T-cell (primary cell): ENCODE measurements around the gene SFTA2. TPM values are rescaled to one million over a fixed set of nuclear protein-coding genes. Genes with fewer than 3 reads are reported as not detected.

ENCODE experiments used
- ATAC-seq, 4 experiments: fragments of 200-7000 bp in 3 of 4; fragments of 150-1000 bp in 1 of 4; cut with Tn5 transposase; replicated peaks in 1 of 4; 1 replicate in 3 of 4; 2 replicates in 1 of 4; pipeline ENCODE4 v1.10.0; 2021; ENCODE audit warnings: moderate library complexity in 3 of 4, mild to moderate bottlenecking in 2 of 4, moderate number of reproducible peaks in 1 of 4
- CTCF ChIA-PET, 2 donors: fragments of 300-600 bp; sonication (Branson Sonifier 250); formaldehyde crosslinking; loops; one replicate each; lab custom pipeline; 2022; ENCODE audit warnings: antibody characterized with exemption in 2 of 2; lab: Charles Lee
- POLR2A ChIA-PET, 2 donors: fragments of 300-600 bp; sonication (Branson Sonifier 250); formaldehyde crosslinking; loops; one replicate each; lab custom pipeline; 2022; ENCODE audit warnings: antibody characterized with exemption in 2 of 2; lab: Charles Lee
- DNase-seq, 35 experiments: peaks; one replicate each; pipeline versions ENCODE4 v3.0.0 to v3.0.0-alpha.2; 2013 to 2023
- H3K27ac ChIP-seq: one replicate; pipeline ENCODE4 v1.5.1; 2013; ENCODE audit warnings: low read length
- H3K27me3 ChIP-seq, 2 experiments: replicated peaks in 1 of 2; 1 replicate in 1 of 2; 2 replicates in 1 of 2; pipeline versions ENCODE4 v1.6.1 to v1.7.0; 2013; ENCODE audit warnings: low read length in 1 of 2, mixed read lengths in 1 of 2; ENCODE audit not compliant: control insufficient read depth in 2 of 2, insufficient read depth in 2 of 2; ENCODE audit errors: extremely low read depth in 1 of 2
- H3K36me3 ChIP-seq, 2 donors: 1 replicate in 1 of 2; 2 replicates in 1 of 2; pipeline versions ENCODE4 v1.6.1 to v1.7.0; 2013; ENCODE audit warnings: low read length in 1 of 2; ENCODE audit not compliant: control insufficient read depth in 2 of 2, insufficient read depth in 1 of 2; ENCODE audit errors: extremely low read depth in 1 of 2
- H3K4me1 ChIP-seq, 2 experiments: 1 replicate in 1 of 2; 2 replicates in 1 of 2; pipeline versions ENCODE4 v1.6.1 to v1.7.0; 2013; ENCODE audit warnings: low read length in 2 of 2, mixed read lengths in 1 of 2; ENCODE audit not compliant: insufficient read depth in 2 of 2, control insufficient read depth in 1 of 2; ENCODE audit errors: extremely low read depth in 1 of 2
- H3K4me3 ChIP-seq, 2 donors: 1 replicate in 1 of 2; 2 replicates in 1 of 2; pipeline versions ENCODE4 v1.5.1 to v1.7.0; 2013; ENCODE audit warnings: mild to moderate bottlenecking in 2 of 2, low read length in 1 of 2, moderate library complexity in 1 of 2; ENCODE audit not compliant: control insufficient read depth in 1 of 2; ENCODE audit errors: extremely low read depth in 1 of 2
- H3K9me3 ChIP-seq: 2 replicates; pipeline ENCODE4 v1.7.0; 2013
- H3K27ac Mint-ChIP-seq, 2 donors: one replicate each; pipeline ENCODE4 v1.8.0; 2020 to 2021; ENCODE audit warnings: mild to moderate bottlenecking in 2 of 2, mixed read lengths in 2 of 2
- H3K27me3 Mint-ChIP-seq, 2 donors: one replicate each; pipeline ENCODE4 v1.8.0; 2021 to 2022; ENCODE audit warnings: mixed read lengths in 2 of 2
- H3K36me3 Mint-ChIP-seq: one replicate; pipeline ENCODE4 v1.8.0; 2021; ENCODE audit warnings: mixed read lengths
- H3K4me1 Mint-ChIP-seq, 3 donors: one replicate each; pipeline ENCODE4 v1.8.0; 2020 to 2022; ENCODE audit warnings: mixed read lengths in 3 of 3, mild to moderate bottlenecking in 1 of 3
- H3K4me3 Mint-ChIP-seq, 3 donors: one replicate each; pipeline ENCODE4 v1.8.0; 2020 to 2022; ENCODE audit warnings: mild to moderate bottlenecking in 3 of 3, mixed read lengths in 3 of 3, moderate library complexity in 3 of 3
- H3K9me3 Mint-ChIP-seq, 3 donors: one replicate each; pipeline ENCODE4 v1.8.0; 2020 to 2022; ENCODE audit warnings: mixed read lengths in 3 of 3
- WGBS: methylation state at CpG from one replicate; pipeline ENCODE4 v1.1.5; 2013; ENCODE audit warnings: missing lambda C conversion rate; ENCODE audit not compliant: insufficient coverage; 5-methylcytosine and 5-hydroxymethylcytosine counted together
- total RNA-seq, 35 experiments: library from RNA in 6 of 35; stranded (reverse) in 6 of 35; fragments of 120-200 nt in 1 of 35; gene quantifications; one replicate each; pipeline versions ENCODE4 v1.2.1 to v1.2.4 and lab custom pipeline; 2013 to 2026

SFTA2 gene
- total RNA-seq, 5 donors from 2014 or later (not counting 1 experiment from before 2014, with no cell fraction given), result 0.51 to 0.67 TPM; not detected in 3

DNA sequence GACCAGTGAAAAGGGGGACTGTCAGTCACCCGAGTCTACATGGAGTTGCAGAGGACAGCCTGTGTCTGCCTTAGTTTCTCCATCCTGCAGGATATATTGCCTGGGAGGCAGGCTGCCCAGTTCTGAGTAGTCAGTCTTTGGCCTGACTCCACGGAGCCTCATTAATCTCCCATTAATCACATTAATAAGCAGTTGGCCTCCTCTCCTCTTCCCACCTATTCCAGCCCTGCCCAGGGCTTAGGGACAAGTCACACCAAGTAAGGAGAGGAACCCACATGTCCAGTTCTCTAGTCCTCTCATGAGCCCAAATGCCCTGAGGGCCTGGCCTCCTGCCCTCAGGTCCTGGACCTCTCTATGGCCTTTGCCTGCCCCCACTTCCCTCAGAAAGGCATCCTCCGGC lies 7.5 kb upstream of the SFTA2 start:
- Mint-ChIP-seq H3K36me3 (no peaks in the 10 kb centered on the region), H3K27me3 (peaks cover 41 to 50% of the 10 kb centered on the region in 2 donors), H3K9me3 (no peaks in the 10 kb centered on the region), H3K27ac (no peak overlapping the region), H3K4me1 (peaks cover 2 to 17% (median 7%) of the 10 kb centered on the region in 3 donors), H3K4me3 (no peak overlapping the region)
- ChIA-PET POLR2A (no interaction called here), CTCF (no interaction called here)
- Histone ChIP-seq H3K9me3 (no peaks in the 10 kb centered on the region), H3K27ac (no peak overlapping the region), H3K36me3 (no peaks in the 10 kb centered on the region), H3K27me3 (peaks cover 0 to 63% of the 10 kb centered on the region in 2 experiments), H3K4me3 (no peak overlapping the region), H3K4me1 (no peaks in the 10 kb centered on the region)
- WGBS, result 90% methylated on average over 2 of the region's 3 CpGs
- DNase-seq (no peak), ATAC-seq (no peak)

DNA sequence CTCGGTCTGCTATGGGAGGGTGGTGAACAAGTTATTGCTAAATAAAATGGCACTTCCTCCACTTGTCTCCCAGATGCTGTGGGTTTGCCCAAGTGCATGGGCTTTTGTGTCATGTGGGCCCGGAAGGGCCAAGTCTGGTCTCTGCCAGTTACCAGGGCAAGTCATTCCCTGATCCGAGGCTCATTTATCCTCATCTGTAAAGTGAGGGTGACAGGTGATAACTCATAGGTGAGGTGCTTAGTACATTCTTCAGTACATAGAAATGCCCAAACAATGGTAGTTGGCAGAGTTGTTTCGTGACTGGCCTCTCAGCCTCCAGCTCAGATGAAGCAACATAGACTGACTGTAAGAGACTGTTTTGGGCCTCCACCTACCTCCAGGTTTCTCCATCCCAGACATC lies 6.8 kb upstream of the SFTA2 start:
- no peaks in the 10 kb centered on the region for H3K36me3 Mint-ChIP-seq
- no peaks in the 10 kb centered on the region for H3K9me3 Mint-ChIP-seq
- Histone ChIP-seq H3K4me3 (no peak overlapping the region), H3K9me3 (no peaks in the 10 kb centered on the region), H3K36me3 (no peaks in the 10 kb centered on the region), H3K4me1 (no peaks in the 10 kb centered on the region), H3K27ac (no peak overlapping the region), H3K27me3 (peaks cover 0 to 59% of the 10 kb centered on the region in 2 experiments)
- H3K27ac Mint-ChIP-seq, result no peak overlapping the region
- CTCF ChIA-PET, result no interaction called here
- no peak for DNase-seq
- H3K27me3 Mint-ChIP-seq, result peaks cover 35 to 44% of the 10 kb centered on the region in 2 donors
- WGBS, result no CpG with 5 or more reads among the region's 4 CpGs
- peaks cover 2 to 17% (median 7%) of the 10 kb centered on the region in 3 donors for H3K4me1 Mint-ChIP-seq
- no peak overlapping the region for H3K4me3 Mint-ChIP-seq
- ATAC-seq, result no peak
- POLR2A ChIA-PET, result no interaction called here

DNA sequence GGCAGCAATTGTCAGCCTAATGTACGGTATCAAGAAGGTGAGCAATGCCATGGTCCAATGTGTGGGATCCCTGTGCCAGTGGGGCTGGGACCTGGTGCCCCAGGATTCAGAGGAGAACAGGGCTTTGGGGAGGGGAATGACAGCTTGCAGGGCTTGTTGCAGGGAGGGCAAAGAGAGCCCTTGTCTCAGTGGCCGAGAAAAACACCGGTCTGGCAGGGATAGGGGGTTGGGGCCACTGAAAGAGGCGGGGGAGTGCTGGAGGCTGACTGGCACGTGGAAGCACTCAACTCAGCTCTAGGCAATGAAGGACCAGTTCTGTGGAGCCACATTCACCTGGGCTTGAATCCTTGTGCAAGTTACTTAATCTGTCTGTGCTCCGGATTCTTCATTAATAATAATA lies 5.3 kb upstream of the SFTA2 start:
- Mint-ChIP-seq H3K4me1 (peaks cover 0 to 8% (median 3%) of the 10 kb centered on the region in 3 donors), H3K27ac (no peak overlapping the region), H3K27me3 (peaks cover 22 to 31% of the 10 kb centered on the region in 2 donors), H3K36me3 (no peaks in the 10 kb centered on the region), H3K4me3 (no peak overlapping the region), H3K9me3 (no peaks in the 10 kb centered on the region)
- Histone ChIP-seq H3K36me3 (no peaks in the 10 kb centered on the region), H3K9me3 (no peaks in the 10 kb centered on the region), H3K27ac (no peak overlapping the region), H3K4me3 (no peak overlapping the region), H3K27me3 (peaks cover 0 to 50% of the 10 kb centered on the region in 2 experiments), H3K4me1 (no peaks in the 10 kb centered on the region)
- ChIA-PET POLR2A (no interaction called here), CTCF (no interaction called here)
- no peak for ATAC-seq
- WGBS, result 92% methylated on average over 4 of the region's 6 CpGs
- DNase-seq, result no peak

DNA sequence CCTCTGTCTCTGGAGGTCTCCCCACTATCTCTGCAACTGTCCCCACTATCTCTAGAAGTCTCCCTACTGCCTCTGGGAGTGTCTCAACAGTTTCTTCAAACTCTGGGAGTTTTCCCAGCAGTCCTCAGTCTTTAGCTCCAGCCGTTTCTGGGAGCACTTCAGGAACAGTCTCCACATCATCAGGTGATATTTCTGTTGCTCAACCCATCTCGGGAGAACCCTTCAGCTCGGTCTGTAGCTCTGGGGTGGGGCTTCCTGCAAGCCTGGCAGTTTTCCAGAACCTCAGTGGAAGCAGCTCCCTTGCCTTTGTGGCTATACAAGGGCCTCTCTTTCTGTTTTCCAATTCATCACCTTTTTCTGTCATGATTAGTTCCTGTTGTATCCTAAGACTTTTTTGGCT lies 3.0 kb upstream of the SFTA2 start:
- ChIA-PET CTCF (interaction anchor here in 1 of 2 donors (0.7 kb wide), 1 partner anchor 46 kb away, joined by 3 read pairs; no protein-coding TSS in a partner anchor), POLR2A (no interaction called here)
- no peak overlapping the region for H3K4me3 Mint-ChIP-seq
- no peak for DNase-seq
- H3K4me1 ChIP-seq, result no peaks in the 10 kb centered on the region
- H3K27me3 ChIP-seq, result peaks cover 0 to 28% of the 10 kb centered on the region in 2 experiments
- WGBS, result 22% methylated on average over 3 of the region's 3 CpGs
- H3K36me3 Mint-ChIP-seq, result no peaks in the 10 kb centered on the region
- H3K9me3 ChIP-seq, result no peaks in the 10 kb centered on the region
- no peaks in the 10 kb centered on the region for H3K36me3 ChIP-seq
- peaks cover 0 to 8% (median 3%) of the 10 kb centered on the region in 3 donors for H3K4me1 Mint-ChIP-seq
- no peak overlapping the region for H3K27ac ChIP-seq
- ATAC-seq, result no peak
- peaks cover 7 to 8% of the 10 kb centered on the region in 2 donors for H3K27me3 Mint-ChIP-seq
- H3K9me3 Mint-ChIP-seq, result no peaks in the 10 kb centered on the region
- H3K27ac Mint-ChIP-seq, result no peak overlapping the region
- H3K4me3 ChIP-seq, result no peak overlapping the region

DNA sequence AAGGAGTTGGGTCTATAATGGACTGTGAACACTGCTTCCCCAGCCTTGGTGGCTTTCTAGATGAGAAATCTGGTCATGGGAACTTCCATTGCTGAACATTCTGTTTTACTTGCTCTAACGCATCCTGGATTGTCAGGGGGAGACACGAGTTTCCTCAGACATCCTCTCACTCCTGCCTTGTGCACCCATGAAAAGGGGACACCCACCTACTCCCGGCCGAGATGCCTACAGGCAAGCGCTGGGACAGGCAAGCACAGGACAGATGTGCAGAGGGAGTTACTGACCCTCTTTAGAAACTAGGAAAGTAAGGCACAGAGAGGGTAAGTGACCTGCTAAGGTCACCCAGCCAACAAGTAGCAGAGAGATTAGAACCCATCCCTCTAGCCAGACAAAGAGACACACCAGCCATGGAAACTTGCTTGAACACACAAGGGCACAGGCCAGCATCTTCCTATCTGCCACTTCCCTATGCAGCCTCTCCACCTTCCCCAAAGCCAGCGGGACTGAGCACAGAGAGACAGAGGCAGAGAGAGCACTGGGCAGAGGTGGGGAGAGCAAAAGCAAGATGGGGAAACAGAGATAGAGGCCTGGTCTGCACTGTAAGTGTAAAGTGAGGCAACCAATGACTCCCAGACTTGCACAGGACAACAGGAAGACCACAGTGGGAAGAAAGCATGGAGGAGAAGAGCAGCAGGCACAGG lies 845 bp upstream of the SFTA2 start:
- H3K27ac Mint-ChIP-seq, result no peak overlapping the region
- H3K4me3 ChIP-seq, result no peak overlapping the region
- H3K4me1 ChIP-seq, result no peaks in the 10 kb centered on the region
- peaks cover 1 to 3% of the 10 kb centered on the region in 2 donors for H3K27me3 Mint-ChIP-seq
- H3K36me3 Mint-ChIP-seq, result peaks cover 4% of the 10 kb centered on the region
- peaks cover 0 to 14% (median 12%) of the 10 kb centered on the region in 3 donors for H3K9me3 Mint-ChIP-seq
- peaks cover 0 to 1% of the 10 kb centered on the region in 2 donors for H3K36me3 ChIP-seq
- H3K4me3 Mint-ChIP-seq, result no peak overlapping the region
- DNase-seq (no peak), ATAC-seq (no peak)
- peaks cover 2% of the 10 kb centered on the region for H3K9me3 ChIP-seq
- H3K27me3 ChIP-seq, result peaks cover 0 to 9% of the 10 kb centered on the region in 2 experiments
- POLR2A ChIA-PET, result no interaction called here
- no peak overlapping the region for H3K27ac ChIP-seq
- H3K4me1 Mint-ChIP-seq, result peaks cover 0 to 8% (median 3%) of the 10 kb centered on the region in 3 donors
- 73% methylated on average over 3 of the region's 6 CpGs for WGBS
- CTCF ChIA-PET, result interaction anchor here in 1 of 2 donors (0.7 kb wide), 1 partner anchor 249 kb away, joined by 3 read pairs; no protein-coding TSS in a partner anchor

DNA sequence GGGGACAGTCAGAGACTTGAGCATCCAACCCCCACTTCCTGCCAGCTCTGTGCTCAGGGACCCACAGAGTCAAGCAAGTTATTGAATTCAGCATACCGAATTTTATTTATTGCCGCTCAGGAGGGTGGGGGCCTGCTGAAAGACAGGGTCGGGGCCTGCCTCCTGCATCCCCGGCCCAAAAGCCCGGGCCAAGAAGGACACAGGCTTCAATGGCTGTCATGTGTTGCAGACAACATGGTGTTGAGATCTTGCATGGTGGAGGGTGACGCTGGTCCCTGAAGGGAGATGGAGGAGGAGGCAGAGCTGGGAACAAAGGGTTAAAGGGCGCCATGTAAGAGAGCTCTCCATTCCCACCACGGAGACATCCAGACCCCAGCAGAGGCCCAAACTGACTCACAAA lies 698 bp downstream of the SFTA2 start:
- Histone ChIP-seq H3K27me3 (peaks cover 0 to 7% of the 10 kb centered on the region in 2 experiments), H3K4me1 (no peaks in the 10 kb centered on the region), H3K36me3 (peaks cover 0 to 5% of the 10 kb centered on the region in 2 donors), H3K9me3 (peaks cover 2% of the 10 kb centered on the region), H3K27ac (no peak overlapping the region), H3K4me3 (no peak overlapping the region)
- H3K27ac Mint-ChIP-seq, result no peak overlapping the region
- WGBS, result 65% methylated on average over 6 of the region's 8 CpGs
- H3K4me1 Mint-ChIP-seq, result peaks cover 0 to 8% (median 3%) of the 10 kb centered on the region in 3 donors
- no peak overlapping the region for H3K4me3 Mint-ChIP-seq
- H3K36me3 Mint-ChIP-seq, result peaks cover 8% of the 10 kb centered on the region
- CTCF ChIA-PET, result no interaction called here
- no peak for DNase-seq
- POLR2A ChIA-PET, result no interaction called here
- ATAC-seq, result no peak
- H3K27me3 Mint-ChIP-seq, result no peaks in the 10 kb centered on the region
- peaks cover 0 to 14% (median 12%) of the 10 kb centered on the region in 3 donors for H3K9me3 Mint-ChIP-seq
